OCI-LY7 (cell line): Measurements from ENCODE around the gene ZNF3.

Experiments used
- EZH2phosphoT487 ChIP-seq: fragments of 200-600 bp; sonication (generic); IDR thresholded peaks from 2 replicates; pipeline ENCODE4 v1.6.1; 2018; ENCODE audit warnings: low read depth, borderline replicate concordance, mild to moderate bottlenecking, mixed run types, antibody characterized with exemption, low read length, moderate library complexity, mixed read lengths
- TF ChIP-seq, protein P1 (sequence below): fragments of 200-600 bp; sonication (generic); conservative IDR thresholded peaks from 2 replicates; pipeline ENCODE4 v1.5.1; 2014; ENCODE audit warnings: mild to moderate bottlenecking, antibody characterized with exemption, low read length, moderate library complexity, mixed read lengths

DNA sequence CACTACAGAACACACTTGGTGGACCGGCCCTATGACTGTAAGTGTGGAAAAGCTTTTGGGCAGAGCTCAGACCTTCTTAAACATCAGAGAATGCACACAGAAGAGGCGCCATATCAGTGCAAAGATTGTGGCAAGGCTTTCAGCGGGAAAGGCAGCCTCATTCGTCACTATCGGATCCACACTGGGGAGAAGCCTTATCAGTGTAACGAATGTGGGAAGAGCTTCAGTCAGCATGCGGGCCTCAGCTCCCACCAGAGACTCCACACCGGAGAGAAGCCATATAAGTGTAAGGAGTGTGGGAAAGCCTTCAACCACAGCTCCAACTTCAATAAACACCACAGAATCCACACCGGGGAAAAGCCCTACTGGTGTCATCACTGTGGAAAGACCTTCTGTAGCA, 17.4 kb downstream of the ZNF3 start:
- TF ChIP-seq, protein P1, sequence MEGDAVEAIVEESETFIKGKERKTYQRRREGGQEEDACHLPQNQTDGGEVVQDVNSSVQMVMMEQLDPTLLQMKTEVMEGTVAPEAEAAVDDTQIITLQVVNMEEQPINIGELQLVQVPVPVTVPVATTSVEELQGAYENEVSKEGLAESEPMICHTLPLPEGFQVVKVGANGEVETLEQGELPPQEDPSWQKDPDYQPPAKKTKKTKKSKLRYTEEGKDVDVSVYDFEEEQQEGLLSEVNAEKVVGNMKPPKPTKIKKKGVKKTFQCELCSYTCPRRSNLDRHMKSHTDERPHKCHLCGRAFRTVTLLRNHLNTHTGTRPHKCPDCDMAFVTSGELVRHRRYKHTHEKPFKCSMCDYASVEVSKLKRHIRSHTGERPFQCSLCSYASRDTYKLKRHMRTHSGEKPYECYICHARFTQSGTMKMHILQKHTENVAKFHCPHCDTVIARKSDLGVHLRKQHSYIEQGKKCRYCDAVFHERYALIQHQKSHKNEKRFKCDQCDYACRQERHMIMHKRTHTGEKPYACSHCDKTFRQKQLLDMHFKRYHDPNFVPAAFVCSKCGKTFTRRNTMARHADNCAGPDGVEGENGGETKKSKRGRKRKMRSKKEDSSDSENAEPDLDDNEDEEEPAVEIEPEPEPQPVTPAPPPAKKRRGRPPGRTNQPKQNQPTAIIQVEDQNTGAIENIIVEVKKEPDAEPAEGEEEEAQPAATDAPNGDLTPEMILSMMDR: no peak
- TF ChIP-seq EZH2phosphoT487: no peak
